Measurements from ENCODE around the gene ANKIB1. TPM values are rescaled to one million over a fixed set of nuclear protein-coding genes. Genes with fewer than 3 reads are reported as not detected.

ANKIB1 gene
- total RNA-seq, 1 experiment from 2014 or later, result 11.1 TPM

- Histone ChIP-seq H3K4me3 (peak within 1 kb of the TSS; percentile 91), H3K9me3 (no peaks in the 10 kb centered on the region), H3K27me3 (no peaks in the 10 kb centered on the region), H3K36me3 (peaks cover 21% of the 10 kb centered on the region)
- peak; percentile 91 for DNase-seq
Measured at GRCh38 chr7:92447345-92448204, 201.8 kb downstream of the ANKIB1 start, which contains the start of gene GATAD1. Gene GATAD1 (plus strand): TSS chr7:92447482. CDS start chr7:92447730, 248 bp downstream.

- peak; percentile 17 for DNase-seq
- Histone ChIP-seq H3K27me3 (no peaks in the 10 kb centered on the region), H3K36me3 (peaks cover 28% of the 10 kb centered on the region), H3K4me3 (peak overlapping the region; percentile 91), H3K9me3 (no peaks in the 10 kb centered on the region)
Measured at GRCh38 chr7:92448205-92448747, 202.5 kb downstream of the ANKIB1 start.

Other genes starting within 250 kb of the ANKIB1 start
- gene CYP51A1, start 111.5 kb upstream of the ANKIB1 start, total RNA-seq (2014; rRNA removed; shearing (Covaris generic); ENCODE audit: low replicate concordance), result 38.4 and 57.1 TPM in 2 replicates
- not detected in 2 replicates for gene LRRD1, start 66.8 kb upstream of the ANKIB1 start, total RNA-seq (2014; rRNA removed; shearing (Covaris generic); ENCODE audit: low replicate concordance)
- gene KRIT1, start 60 bp upstream of the ANKIB1 start, total RNA-seq (2014; rRNA removed; shearing (Covaris generic); ENCODE audit: low replicate concordance), result 19.7 and 54.3 TPM in 2 replicates
- 5.2 and 6.0 TPM in 2 replicates for gene GATAD1, start 201.5 kb downstream of the ANKIB1 start, total RNA-seq (2014; rRNA removed; shearing (Covaris generic); ENCODE audit: low replicate concordance)
- not detected in 2 replicates for gene ERVW-1, start 232.0 kb downstream of the ANKIB1 start, total RNA-seq (2014; rRNA removed; shearing (Covaris generic); ENCODE audit: low replicate concordance)

All from MG63 (cell line).